Measurements from ENCODE around the gene MAPK8IP3. TPM values are rescaled to one million over a fixed set of nuclear protein-coding genes. Genes with fewer than 3 reads are reported as not detected.

The MAPK8IP3 gene
- total and polyA plus RNA-seq, 9 of the 15 experiments (the other 6 are each of a cell fraction or from before 2014, with no cell fraction given), result 0.17 to 58.7 (median 16.7) TPM

DNA sequence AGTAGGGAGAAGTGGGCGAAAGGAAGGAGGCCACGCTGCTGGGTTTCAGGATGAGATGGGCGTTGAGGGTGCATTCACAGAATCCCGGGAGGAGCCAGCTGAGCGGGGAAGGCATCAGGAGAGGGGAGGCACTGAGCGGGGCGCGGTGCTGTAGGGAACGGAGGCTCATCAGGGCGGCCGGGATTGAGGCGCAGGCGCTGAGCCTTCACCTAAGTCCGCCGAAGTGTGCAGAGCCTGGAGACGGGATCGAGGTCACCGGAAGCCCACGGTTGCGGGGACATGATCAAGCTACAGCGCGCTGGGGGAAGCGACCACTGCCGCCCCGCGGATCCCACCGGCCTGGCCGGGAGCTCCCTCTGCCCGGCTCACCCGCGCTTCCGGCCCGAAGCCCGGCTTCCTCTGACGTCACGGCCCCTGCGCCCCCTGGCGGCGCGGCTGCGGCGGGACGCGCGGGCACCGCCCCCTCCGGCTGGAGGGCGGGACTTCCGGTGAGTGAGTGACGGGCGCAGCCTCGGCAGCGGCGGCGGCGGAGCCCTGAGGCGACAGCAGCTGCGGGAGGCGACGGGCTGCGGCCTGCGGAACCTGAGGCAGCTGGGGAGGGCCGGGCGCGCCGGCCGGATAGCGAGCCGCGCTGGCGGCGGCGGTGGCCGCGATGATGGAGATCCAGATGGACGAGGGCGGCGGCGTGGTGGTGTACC is at the start of gene MAPK8IP3 (continued):
- no peak for TF ChIP-seq ZNF277 (CRISPR knock-in tag; IDR thresholded peaks at IDR 0.05; ENCODE audit: borderline replicate concordance)
- no peak for TF ChIP-seq HDAC8 (tag; IDR thresholded peaks at IDR 0.05)
- no peak for TF ChIP-seq LCOR (CRISPR knock-in tag; IDR thresholded peaks at IDR 0.05)
- no peak for TF ChIP-seq KAT8 (IDR thresholded peaks at IDR 0.05; ENCODE audit: low read depth)
- no peak for TF ChIP-seq SNRNP70 (optimal IDR thresholded peaks at IDR 0.05; ENCODE audit: low read depth, low read length)
- TF ChIP-seq AFF4 (CRISPR knock-in tag; IDR thresholded peaks at IDR 0.05), result peak; percentile 33; the same call in 1 of the 2 replicates
- TF ChIP-seq STAT5B (CRISPR knock-in tag; IDR thresholded peaks at IDR 0.05), result no peak
- peak; percentile 73 for TF ChIP-seq SP2 (IDR thresholded peaks at IDR 0.05; ENCODE audit: extremely low read depth, low read depth, low read length, poor library complexity, severe bottlenecking)
- TF ChIP-seq ZNF384 (IDR thresholded peaks at IDR 0.05; ENCODE audit: low read depth, low read length), result peak; percentile 70
- TF ChIP-seq BRD4 (IDR thresholded peaks at IDR 0.05), result no peak
- peak; percentile 29; the same call in 1 of the 2 replicates for TF ChIP-seq BHLHE40 (IDR thresholded peaks at IDR 0.05; ENCODE audit: low read length)
- peak; percentile 86 for TF ChIP-seq SMAD4 (CRISPR knock-in tag; conservative IDR thresholded peaks at IDR 0.05)
- no peak for TF ChIP-seq PRMT5 (CRISPR knock-in tag; IDR thresholded peaks at IDR 0.05)
- peak; percentile 89; the same call in 1 of the 2 replicates for TF ChIP-seq THAP12 (CRISPR knock-in tag; IDR thresholded peaks at IDR 0.05)
- TF ChIP-seq SAFB (IDR thresholded peaks at IDR 0.05; ENCODE audit: borderline replicate concordance, low read depth, low read length), result peak; percentile 65; the same call in 1 of the 2 replicates
- peak; percentile 58 for TF ChIP-seq TAF1 (IDR thresholded peaks at IDR 0.05; ENCODE audit: control insufficient read depth, extremely low read depth, insufficient read depth, low read length, severe bottlenecking)
- 0 out of 2 replicates have a peak, but pooled peaks have one; percentile 15 for TF ChIP-seq NR4A1 (CRISPR knock-in tag; IDR thresholded peaks at IDR 0.05)
- TF ChIP-seq NR4A1 (tag; IDR thresholded peaks at IDR 0.05), result no peak; the same call in 1 of the 2 replicates
- TF ChIP-seq BRCA1 (IDR thresholded peaks at IDR 0.05), result no peak
- no peak for TF ChIP-seq BRCA1 (CRISPR knock-in tag; IDR thresholded peaks at IDR 0.05)
- no peak for TF ChIP-seq ZC3H4 (CRISPR knock-in tag; IDR thresholded peaks at IDR 0.05; ENCODE audit: borderline replicate concordance)
- TF ChIP-seq ZNF282 (CRISPR knock-in tag; IDR thresholded peaks at IDR 0.05), result peak; percentile 90; the same call in 1 of the 2 replicates
